ENCODE results near the gene SLC28A3. TPM values are rescaled to one million over a fixed set of nuclear protein-coding genes. Genes with fewer than 3 reads are reported as not detected.

SLC28A3 gene
- total RNA-seq, 1 donor from 2014 or later = 9.4 TPM

- DNase-seq (ENCODE audit: low spot score) = no peak
Measured at GRCh38 chr9:84339503-84339902, 1.1 kb downstream of the SLC28A3 start.

- DNase-seq (ENCODE audit: low spot score) = peak; percentile 42
Measured at GRCh38 chr9:84338792-84339191, 1.8 kb downstream of the SLC28A3 start.

- DNase-seq (ENCODE audit: low spot score) = no peak
Measured at GRCh38 chr9:84337252-84337651, 3.3 kb downstream of the SLC28A3 start.

DNA sequence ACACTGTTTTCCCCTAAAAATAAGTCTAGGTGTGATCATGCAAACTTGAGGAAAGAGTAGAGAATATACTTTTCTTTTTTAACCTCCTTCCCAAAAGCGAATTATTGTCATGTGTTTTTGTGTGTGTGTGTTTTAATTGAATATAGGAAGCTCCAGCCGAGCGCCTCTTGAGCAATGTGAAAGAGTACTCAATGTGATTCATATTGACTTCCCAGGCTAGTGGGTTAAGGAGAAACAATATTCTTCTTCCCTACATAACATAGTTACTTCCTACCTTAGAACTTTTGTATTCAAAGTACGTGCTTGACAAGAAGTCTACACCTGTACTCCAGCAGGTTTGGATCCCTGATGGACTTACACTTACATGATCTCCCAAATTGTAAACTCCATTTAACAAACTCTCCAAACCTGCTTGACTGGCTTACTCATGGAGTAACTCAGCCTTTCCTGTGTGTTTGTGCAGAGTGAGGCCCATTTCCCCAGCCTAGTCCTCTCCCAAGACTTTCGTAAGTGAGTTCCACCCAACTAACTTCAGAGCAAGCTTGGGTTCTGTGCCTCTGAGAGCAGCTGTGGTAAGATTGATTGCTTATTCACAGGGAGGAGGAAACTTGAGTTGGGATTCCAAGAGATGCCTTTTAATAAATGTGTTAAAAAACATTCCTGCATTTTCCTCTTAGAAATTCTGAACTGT, 9.3 kb downstream of the SLC28A3 start:
- DNase-seq (ENCODE audit: low spot score) = no peak

- DNase-seq (ENCODE audit: low spot score) = no peak
Measured at GRCh38 chr9:84330246-84330645, 10.3 kb downstream of the SLC28A3 start.

GRCh38 chr9:84327184-84327583, 13.4 kb downstream of the SLC28A3 start:
- no peak for DNase-seq (ENCODE audit: low spot score)

GRCh38 chr9:84325347-84325973, 15.1 kb downstream of the SLC28A3 start:
- DNase-seq (ENCODE audit: low spot score) = peak; percentile 17

DNA sequence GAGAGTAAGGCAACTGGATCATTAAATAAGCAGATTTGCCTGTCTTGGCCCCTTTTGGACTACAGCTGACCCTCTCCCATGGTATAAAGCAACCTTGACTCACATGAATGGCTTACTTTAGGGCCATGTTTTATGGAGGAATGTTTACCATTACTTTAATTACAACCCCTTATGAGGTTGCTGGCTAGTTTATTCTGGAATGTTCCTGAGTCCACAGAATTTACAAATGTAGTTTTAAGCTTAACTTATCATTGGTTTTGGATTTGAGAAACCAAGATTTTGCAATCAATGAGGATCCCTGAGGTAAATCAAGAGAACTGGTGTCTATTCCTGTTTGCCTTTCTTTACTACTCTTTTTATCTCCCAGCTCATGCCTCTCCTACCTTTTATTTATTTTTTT, 15.7 kb downstream of the SLC28A3 start:
- no peak for DNase-seq (ENCODE audit: low spot score)

- DNase-seq (ENCODE audit: low spot score) = peak; percentile 43
Measured at GRCh38 chr9:84323858-84324257, 16.7 kb downstream of the SLC28A3 start.

- no peak for DNase-seq (ENCODE audit: low spot score)
Measured at GRCh38 chr9:84322828-84323227, 17.7 kb downstream of the SLC28A3 start.

DNA sequence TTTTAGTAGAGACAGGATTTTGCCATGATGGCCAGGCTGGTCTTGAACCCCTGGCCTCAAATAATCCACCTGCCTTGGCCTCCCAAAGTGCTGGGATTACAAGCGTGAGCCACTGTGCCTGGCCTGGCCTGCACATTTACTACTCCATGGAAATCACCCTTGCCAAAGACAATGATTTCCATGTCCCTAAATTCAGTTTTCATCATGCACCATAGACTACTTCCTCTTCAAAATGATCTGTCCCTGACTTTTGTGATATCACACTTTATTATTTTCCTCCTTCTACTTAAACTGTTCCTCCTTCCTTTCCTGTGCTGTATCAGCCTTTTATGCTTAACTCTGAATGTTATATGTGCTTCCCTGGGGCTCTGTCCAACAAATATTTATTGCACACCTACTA, 20.3 kb downstream of the SLC28A3 start:
- no peak for DNase-seq (ENCODE audit: low spot score)

DNA sequence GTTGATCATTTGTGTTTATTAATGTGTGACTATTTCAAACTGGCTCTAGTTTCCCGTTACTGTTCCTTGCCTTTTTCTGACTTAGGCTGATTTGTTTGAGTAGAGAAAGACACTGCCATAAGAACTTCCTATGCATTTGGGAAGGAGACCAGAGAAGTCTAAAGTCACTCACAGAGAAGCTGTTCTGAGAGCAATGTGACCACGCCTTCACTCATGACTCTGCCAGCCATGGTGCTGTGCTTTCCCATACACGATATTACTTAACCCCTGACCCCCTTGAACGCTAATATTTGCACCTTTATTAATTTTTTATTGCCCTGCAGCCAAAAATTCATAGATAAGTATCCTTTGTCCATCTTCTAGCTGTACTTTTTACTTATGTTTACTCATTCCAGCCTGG, 20.9 kb downstream of the SLC28A3 start:
- DNase-seq (ENCODE audit: low spot score) = no peak

GRCh38 chr9:84318981-84319380, 21.6 kb downstream of the SLC28A3 start:
- DNase-seq (ENCODE audit: low spot score) = no peak

- no peak for DNase-seq (ENCODE audit: low spot score)
Measured at GRCh38 chr9:84317563-84317962, 23.0 kb downstream of the SLC28A3 start.

- peak; percentile 56 for DNase-seq (ENCODE audit: low spot score)
Measured at GRCh38 chr9:84315278-84315877, 25.2 kb downstream of the SLC28A3 start.

- DNase-seq (ENCODE audit: low spot score) = no peak
Measured at GRCh38 chr9:84314306-84314705, 26.3 kb downstream of the SLC28A3 start.

DNA sequence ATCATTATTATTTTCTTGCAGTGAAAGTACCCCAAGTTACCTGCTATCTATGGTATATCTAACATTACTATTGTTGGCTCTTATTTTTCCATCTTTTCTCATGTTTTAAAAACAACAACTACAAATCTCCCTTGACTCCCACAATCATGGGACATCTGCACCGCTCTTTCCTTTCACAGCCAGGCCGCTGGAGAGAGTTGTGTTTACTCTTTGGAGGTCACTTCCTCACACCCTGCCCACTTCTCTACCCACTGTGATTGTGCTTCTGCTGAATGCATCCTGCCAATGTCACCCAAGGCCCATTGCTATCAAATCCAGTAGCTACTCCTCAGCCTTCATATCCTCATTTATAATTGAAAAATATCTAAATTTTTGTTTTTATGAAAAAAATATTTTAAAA, 29.7 kb downstream of the SLC28A3 start:
- DNase-seq (ENCODE audit: low spot score) = no peak

DNA sequence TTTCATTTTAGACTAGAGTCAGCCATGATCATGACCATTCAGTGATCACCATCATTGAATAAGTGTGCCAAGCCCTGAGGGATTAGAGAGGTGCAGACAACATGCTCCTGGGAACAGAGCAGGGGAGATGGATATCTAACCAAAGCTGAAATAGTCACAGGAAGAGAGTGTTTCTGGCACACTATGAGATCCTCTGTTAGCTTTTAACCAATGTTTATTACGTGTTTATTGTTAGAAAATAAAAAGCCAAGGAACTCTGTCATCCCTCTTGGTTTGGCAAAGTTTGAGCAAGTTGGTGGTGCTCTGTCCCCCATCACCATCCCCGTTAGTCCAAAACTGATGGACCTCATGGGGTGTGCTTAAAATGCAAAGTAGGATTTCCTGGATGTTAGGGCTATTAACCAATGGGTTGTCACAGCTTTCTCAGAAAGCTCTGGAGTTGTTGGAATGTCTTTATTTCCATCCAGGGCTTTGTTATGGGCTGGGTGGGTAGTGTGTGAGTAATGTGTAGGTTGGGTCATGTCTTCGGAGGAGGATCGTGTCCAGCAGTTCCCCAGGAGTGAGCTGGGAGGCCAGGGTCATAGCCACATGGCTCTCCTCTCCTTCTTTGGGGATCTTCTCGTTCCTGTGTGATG, 34.9 kb downstream of the SLC28A3 start:
- DNase-seq (ENCODE audit: low spot score) = no peak

DNA sequence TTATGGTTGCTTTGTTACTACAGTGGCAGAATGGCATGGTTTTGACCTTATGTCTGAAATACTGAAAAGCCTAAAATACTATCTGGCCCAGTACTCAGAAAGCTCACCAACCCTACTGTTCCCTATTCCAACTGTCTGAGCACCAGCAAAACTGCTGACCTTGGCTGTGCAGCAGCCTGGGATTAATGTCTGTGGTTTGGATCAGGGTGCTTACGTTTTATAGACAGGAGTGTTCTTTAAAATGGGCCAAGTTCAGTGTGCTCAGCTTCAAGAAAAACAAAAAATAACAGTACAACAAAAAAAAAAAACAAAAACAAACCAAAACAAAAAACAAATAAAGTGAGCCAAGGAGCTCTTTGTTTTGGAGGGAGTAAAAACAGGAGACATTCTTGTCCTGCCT, 36.4 kb downstream of the SLC28A3 start:
- DNase-seq (ENCODE audit: low spot score) = no peak

GRCh38 chr9:84303061-84303460, 37.5 kb downstream of the SLC28A3 start:
- DNase-seq (ENCODE audit: low spot score) = no peak

- no peak for DNase-seq (ENCODE audit: low spot score)
Measured at GRCh38 chr9:84301851-84302250, 38.7 kb downstream of the SLC28A3 start.

DNA sequence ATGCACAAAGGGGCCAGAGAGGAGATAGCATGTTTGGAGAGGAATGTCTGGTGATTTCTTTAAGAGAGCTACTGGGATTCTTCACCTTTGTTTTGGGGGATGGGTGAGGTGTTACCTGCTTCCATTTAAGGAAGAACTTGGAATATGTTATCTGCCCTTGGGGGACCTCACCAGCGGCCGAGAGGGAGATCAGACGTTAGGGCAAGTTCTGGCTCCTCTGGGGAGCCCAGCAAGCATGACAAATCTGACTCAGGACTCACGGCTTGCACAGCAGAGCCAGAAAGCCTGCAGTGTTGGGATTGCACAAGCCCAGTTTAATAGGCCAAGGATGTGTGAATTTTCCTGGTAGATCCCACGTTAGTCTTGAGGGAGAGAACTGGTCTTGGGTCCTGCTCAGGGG, 40.3 kb downstream of the SLC28A3 start:
- no peak for DNase-seq (ENCODE audit: low spot score)
